Brain microvascular endothelial cell (primary cell): Measurements from ENCODE around the gene PCGF3.
A peak's percentile ranks its signal among the peaks of the same experiment; 100 is the strongest.
"Not testable (repeated sequence)": the region's sequence is repeated elsewhere in the genome, so short reads cannot be mapped to it uniquely, and the experiment has no call there.

ENCODE experiments used
- DNase-seq: peaks from one replicate; pipeline ENCODE4 v3.0.0-alpha.2; 2020
- H3K27ac ChIP-seq: fragments of 250-450 bp; sonication (Bioruptor Pico); 2 replicates; pipeline ENCODE4 v1.5.1; 2020; ENCODE audit warnings: mild to moderate bottlenecking, moderate library complexity
- H3K27me3 ChIP-seq: fragments of 250-450 bp; sonication (Bioruptor Pico); replicated peaks from 2 replicates; pipeline ENCODE4 v1.5.1; 2020; ENCODE audit warnings: mild to moderate bottlenecking
- H3K36me3 ChIP-seq: fragments of 250-450 bp; sonication (Bioruptor Pico); replicated peaks from 2 replicates; pipeline ENCODE4 v1.5.1; 2020; ENCODE audit warnings: mild to moderate bottlenecking
- H3K4me3 ChIP-seq: 2 replicates; pipeline ENCODE4 v1.5.1; 2011; ENCODE audit warnings: low read depth, mild to moderate bottlenecking, control low read depth, low read length, moderate library complexity
- CTCF ChIP-seq: IDR thresholded peaks from 2 replicates; pipeline ENCODE4 v1.5.1; 2011; ENCODE audit warnings: low read depth, mild to moderate bottlenecking, moderate library complexity, low read length, control low read depth, inconsistent platforms; ENCODE audit errors: missing control alignments
- in situ Hi-C: cut with HindIII; loops from 2 replicates; pipeline ENCODE4 v1.10.0; 2017; ENCODE audit warnings: low sequenced_read_pairs, low pct_ligation_motif_present

PCGF3 gene

GRCh38 chr4:749698-750666 is 44.4 kb downstream of the PCGF3 start:
- no peak for TF ChIP-seq CTCF
- peaks cover 14% of the 10 kb centered on the region for H3K36me3 ChIP-seq
- H3K4me3 ChIP-seq = no peak overlapping the region
- peak overlapping the region; percentile 75 for H3K27ac ChIP-seq
- H3K27me3 ChIP-seq = no peaks in the 10 kb centered on the region
- peak; percentile 48 for DNase-seq
- in situ Hi-C loops = no loop called here

GRCh38 chr4:751676-752075 is 46.0 kb downstream of the PCGF3 start:
- Histone ChIP-seq H3K4me3 (no peak overlapping the region), H3K27ac (peak overlapping the region; percentile 38), H3K36me3 (peaks cover 14% of the 10 kb centered on the region), H3K27me3 (no peaks in the 10 kb centered on the region)
- in situ Hi-C loops = no loop called here
- no peak for TF ChIP-seq CTCF
- peak; percentile 49 for DNase-seq

GRCh38 chr4:752196-752861 is 46.7 kb downstream of the PCGF3 start:
- H3K4me3 ChIP-seq = no peak overlapping the region

GRCh38 chr4:753186-753585 is 47.6 kb downstream of the PCGF3 start:
- peaks cover 11% of the 10 kb centered on the region for H3K36me3 ChIP-seq
- H3K27me3 ChIP-seq, in situ Hi-C loops, H3K27ac ChIP-seq, H3K4me3 ChIP-seq, DNase-seq: not testable (repeated sequence)

More at GRCh38 chr4:752196-752861, 46.7 kb downstream of the PCGF3 start:
- DNase-seq = no peak
- Histone ChIP-seq H3K27me3 (no peaks in the 10 kb centered on the region), H3K27ac (peak overlapping the region; percentile 38), H3K36me3 (peaks cover 14% of the 10 kb centered on the region)
- TF ChIP-seq CTCF = no peak
- in situ Hi-C loops = no loop called here

GRCh38 chr4:754221-755120 is 48.8 kb downstream of the PCGF3 start:
- Histone ChIP-seq H3K27me3 (no peaks in the 10 kb centered on the region), H3K27ac (no peak overlapping the region), H3K4me3 (no peak overlapping the region), H3K36me3 (peaks cover 7% of the 10 kb centered on the region)
- DNase-seq = no peak
- no peak for TF ChIP-seq CTCF
- in situ Hi-C loops = no loop called here
